Stimulated activated CD4-positive, alpha-beta T cell treated with anti-CD3 and anti-CD28 coated beads, Interleukin-1b, Interleukin-23, amount 100 ng/mL, for 24 hours (primary cell): Measurements from ENCODE around the gene APBA3.

Experiments
- DNase-seq, 4 experiments: peaks; one replicate each; pipeline ENCODE4 v3.0.0-alpha.2; 2020; ENCODE audit warnings: low read depth in 4 of 4, low spot score in 1 of 4

The APBA3 gene

GRCh38 chr19:3751236-3751635, 10.3 kb downstream of the APBA3 start:
- DNase-seq = no peak

- DNase-seq = no peak
Measured at GRCh38 chr19:3750211-3750610, 11.3 kb downstream of the APBA3 start.

- no peak for DNase-seq
Measured at GRCh38 chr19:3748965-3749364, 12.5 kb downstream of the APBA3 start.

DNA sequence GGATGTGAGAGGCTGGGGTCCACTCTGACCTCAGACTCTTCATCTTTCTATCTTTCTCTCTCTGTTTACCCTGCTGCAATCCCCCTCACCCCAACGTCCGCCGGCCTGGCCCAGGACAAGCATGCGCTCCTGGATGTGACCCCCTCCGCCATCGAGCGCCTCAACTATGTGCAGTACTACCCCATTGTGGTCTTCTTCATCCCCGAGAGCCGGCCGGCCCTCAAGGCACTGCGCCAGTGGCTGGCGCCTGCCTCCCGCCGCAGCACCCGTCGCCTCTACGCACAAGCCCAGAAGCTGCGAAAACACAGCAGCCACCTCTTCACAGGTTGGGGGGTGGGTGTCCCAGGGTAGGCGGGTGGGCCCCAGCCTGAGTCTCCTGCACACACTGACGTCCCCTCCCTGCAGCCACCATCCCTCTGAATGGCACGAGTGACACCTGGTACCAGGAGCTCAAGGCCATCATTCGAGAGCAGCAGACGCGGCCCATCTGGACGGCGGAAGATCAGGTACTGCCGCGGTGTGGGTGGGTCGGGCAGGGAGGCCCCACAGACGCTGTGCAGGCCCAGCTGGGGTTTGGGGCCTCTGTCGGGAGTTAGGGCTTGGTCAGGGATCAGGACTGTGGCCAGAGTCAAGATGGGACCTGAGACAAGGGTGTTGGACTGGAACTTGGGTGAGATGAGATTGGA, 15.0 kb downstream of the APBA3 start:
- DNase-seq = no peak

- DNase-seq = no peak
Measured at GRCh38 chr19:3745363-3746045, 16.0 kb downstream of the APBA3 start.

- no peak for DNase-seq
Measured at GRCh38 chr19:3743486-3743885, 18.0 kb downstream of the APBA3 start.

GRCh38 chr19:3740431-3740830, 21.1 kb downstream of the APBA3 start:
- DNase-seq = no peak

- no peak for DNase-seq
Measured at GRCh38 chr19:3738477-3739220, 22.8 kb downstream of the APBA3 start.

DNA sequence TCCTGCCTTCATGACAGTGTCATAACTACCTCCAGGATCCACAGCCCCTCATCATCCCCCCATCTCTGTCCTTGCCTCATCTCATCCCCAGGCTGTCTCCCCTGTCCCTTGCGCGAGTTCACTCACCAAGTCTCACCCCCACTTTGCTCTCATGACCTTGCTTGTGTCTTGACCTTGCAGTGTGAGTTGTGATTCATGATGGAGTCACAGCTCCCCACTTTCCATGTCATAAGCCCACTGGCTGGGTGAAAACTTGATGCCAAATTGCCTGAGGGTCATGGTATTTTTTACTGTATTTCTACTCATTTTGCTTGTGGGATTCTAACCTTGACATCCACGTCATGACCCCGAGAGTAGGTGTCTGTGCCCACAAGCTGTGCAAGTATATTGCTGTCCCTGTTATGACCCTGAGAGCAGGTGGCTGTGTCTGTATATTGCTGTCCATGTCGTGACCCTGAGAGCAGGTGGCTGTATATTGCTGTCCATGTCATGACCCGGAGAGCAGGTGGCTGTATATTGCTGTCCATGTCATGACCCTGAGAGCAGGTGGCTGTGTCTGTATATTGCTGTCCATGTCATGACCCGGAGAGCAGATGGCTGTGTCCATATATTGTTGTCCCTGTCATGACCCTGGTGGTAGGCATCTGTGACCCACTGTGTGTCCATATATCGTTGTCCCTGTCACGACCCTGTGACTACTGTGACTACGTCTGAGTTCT, 23.8 kb downstream of the APBA3 start:
- DNase-seq = no peak

GRCh38 chr19:3736106-3736724, 25.3 kb downstream of the APBA3 start:
- no peak for DNase-seq

DNA sequence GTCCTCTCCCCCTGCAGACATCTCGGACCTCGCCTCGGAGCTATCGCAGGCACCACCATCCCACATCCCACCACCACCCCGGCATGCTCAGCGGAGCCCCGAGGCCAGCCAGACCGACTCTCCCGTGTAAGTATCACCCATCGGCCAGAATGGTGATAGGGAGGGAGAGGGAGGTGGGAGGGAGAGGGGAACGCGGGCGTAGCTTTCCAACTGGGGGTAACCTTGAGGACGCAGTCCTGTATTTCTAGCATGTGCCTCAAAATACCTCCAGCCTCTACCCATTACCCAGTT, 27.2 kb downstream of the APBA3 start:
- no peak for DNase-seq

GRCh38 chr19:3733549-3734309, 27.8 kb downstream of the APBA3 start:
- DNase-seq = no peak

- DNase-seq = no peak
Measured at GRCh38 chr19:3732108-3732507, 29.4 kb downstream of the APBA3 start.

- no peak for DNase-seq
Measured at GRCh38 chr19:3730457-3730958, 31.0 kb downstream of the APBA3 start.

- no peak for DNase-seq
Measured at GRCh38 chr19:3725640-3726310, 35.7 kb downstream of the APBA3 start.

GRCh38 chr19:3725121-3725520, 36.4 kb downstream of the APBA3 start:
- DNase-seq = no peak

DNA sequence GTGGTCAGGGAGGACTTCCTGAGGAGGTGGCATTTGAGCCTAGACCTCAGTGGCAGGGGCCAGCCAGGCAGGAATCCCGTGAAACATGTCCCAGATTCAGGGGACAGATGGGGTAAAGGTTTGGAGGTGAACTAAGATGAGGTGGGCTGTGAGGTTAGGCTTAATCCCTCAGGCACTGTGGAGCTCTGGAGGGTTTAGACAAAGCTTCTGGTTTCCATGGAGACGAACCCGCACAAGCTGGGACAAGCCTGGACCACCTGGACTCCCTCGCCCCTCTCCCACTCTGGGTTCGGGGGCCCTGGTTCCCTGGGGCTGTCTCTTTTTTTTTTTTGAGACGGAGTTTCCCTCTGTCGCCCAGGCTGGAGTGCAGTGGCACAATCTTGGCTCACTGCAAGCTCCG, 37.6 kb downstream of the APBA3 start:
- no peak for DNase-seq

DNA sequence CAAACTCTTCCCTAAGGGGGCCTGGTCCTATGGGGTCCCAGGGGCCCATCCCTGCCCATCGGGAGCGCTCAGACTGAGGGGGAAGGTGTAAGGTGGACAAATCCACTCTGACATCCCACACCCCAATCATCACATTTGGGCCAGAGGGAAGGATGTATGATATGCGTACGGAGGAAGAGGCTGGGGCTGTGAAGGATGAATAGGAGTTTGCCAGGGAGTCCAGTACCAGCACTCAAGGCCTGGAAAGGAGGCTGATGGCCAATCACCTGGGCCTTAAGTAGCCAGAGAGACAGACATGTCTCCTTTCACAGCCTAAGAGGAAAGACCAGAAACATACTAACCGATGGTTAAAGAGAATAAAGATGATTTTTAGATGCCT, 38.4 kb downstream of the APBA3 start:
- DNase-seq = no peak

GRCh38 chr19:3722443-3723109, 38.9 kb downstream of the APBA3 start:
- DNase-seq = no peak
